Cerebellar nuclear complex (tissue), 1 donor: ENCODE results near the gene HPN.
A peak's percentile ranks its signal among the peaks of the same experiment; 100 is the strongest.
"Not testable (repeated sequence)": the region's sequence is repeated elsewhere in the genome, so short reads cannot be mapped to it uniquely, and the experiment has no call there.

Experiments used
- DNase-seq, 2 experiments: peaks; one replicate each; lab custom pipeline; 2025; lab: John Stamatoyannopoulos, UW

The HPN gene

GRCh38 chr19:35083691-35084508, 42.4 kb downstream of the HPN start:
- no peak for DNase-seq

DNA sequence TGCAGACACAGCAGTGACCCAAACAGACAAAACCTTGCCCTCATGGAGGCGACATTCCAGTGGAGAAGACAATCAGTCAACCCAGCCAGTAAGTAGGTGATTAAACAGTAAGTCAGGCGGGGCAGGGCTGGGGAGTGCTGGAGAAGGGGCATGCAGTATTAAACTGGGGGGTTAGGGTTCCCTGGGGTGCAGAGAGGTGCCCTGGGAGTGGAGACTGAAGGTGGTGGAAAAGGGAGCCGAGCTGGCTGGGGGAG, 42.9 kb downstream of the HPN start:
- no peak for DNase-seq

GRCh38 chr19:35085947-35086346, 44.4 kb downstream of the HPN start:
- no peak for DNase-seq

- no peak for DNase-seq
Observed at GRCh38 chr19:35086455-35086854, 44.9 kb downstream of the HPN start.

DNA sequence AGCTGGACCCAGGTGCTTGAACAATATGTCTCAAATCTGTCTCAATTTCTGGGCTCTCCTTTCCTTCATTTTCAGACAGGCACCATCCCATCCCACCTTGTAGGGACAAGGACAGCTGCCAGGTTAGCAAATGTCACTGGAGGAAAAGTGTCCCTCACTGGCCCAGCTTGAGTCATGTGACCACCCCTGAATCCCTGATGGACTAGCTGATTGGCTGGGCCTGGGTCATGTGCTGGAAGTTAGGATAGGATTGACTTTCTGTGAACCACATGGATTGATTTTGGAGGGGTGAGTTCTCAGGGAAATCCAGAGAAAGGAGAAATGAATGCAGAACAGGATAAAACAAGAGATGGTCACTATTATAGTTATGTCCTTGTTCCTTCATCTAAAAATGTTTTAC, 45.9 kb downstream of the HPN start:
- no peak for DNase-seq

GRCh38 chr19:35088131-35088913, 46.8 kb downstream of the HPN start:
- no peak for DNase-seq

DNA sequence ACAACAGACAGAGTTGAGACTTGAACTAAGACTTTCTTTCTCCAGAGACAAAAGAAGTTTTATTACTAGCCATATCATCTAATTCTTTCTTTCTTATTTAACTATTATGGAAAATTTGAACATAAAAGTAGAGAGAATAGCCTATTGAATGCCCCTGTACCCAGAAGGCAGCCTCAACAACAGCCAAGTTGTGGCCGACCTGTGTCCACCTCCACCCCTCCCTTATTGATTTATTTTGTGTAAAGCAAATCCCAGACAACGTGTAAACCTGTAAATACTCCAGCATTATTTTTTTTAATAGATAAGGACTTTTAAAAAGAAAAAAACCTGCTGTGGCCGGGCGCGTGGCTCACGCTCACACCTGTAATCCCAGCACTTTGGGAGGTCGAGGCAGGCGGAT, 48.0 kb downstream of the HPN start:
- DNase-seq: no peak

GRCh38 chr19:35090160-35090505, 48.6 kb downstream of the HPN start:
- no peak for DNase-seq

DNA sequence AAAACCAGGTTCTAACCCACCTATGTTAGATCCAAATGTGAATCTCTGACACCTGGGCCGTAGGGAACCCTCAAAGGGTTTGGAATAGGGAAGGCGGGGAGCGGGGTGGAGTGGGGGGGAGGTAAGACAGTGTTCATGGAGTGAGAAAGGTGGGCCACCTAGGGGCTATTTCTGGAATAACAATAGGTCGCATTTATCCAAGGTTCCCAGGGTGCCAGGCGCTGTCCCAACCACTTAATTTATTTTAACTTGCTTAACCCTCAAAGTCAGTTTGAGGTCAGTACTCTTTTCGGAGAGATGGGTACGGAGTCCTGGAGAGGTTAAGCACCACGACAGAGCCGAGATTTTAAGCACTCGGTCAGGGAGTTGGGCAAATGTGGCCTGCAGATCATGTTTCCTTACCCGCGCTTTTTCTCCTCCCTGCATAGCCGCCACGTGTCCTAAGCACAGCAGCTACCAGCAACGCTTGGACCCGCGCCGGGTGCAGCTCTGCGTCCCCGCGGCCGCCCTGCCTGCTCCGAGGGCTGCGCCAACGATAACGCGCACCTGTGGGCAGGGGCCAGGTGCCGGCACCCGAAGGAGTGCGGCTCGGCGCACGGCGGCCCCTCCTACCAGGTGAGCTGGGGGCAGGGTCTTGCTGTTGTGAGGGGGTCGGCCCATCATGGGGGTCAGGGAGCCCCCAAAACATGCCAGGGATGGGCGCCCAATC, 49.1 kb downstream of the HPN start:
- DNase-seq: no peak

DNA sequence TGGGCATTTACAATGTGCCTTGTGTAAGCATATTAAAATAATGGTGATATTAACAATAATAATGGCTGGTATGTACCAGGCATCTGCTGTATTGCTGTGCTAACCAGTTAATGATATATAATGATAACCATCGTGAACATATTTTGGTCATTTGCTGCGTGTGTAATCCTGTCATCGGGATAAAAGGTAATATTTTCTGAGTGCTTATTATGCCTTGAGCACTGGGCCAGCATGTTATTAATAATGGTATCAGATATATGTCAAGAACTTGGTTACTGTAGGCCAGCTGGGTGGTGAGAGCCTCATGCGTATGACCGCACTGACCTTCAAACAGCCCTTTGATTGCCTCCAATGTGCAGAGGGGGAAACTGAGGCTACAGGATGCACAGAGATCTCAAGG, 51.9 kb downstream of the HPN start:
- DNase-seq: no peak

- no peak for DNase-seq
Observed at GRCh38 chr19:35093941-35094647, 52.6 kb downstream of the HPN start.

- no peak for DNase-seq
Observed at GRCh38 chr19:35094656-35095055, 53.1 kb downstream of the HPN start.

- peak; percentile 89 to 97 for DNase-seq
Observed at GRCh38 chr19:35095667-35096368, 54.3 kb downstream of the HPN start.

DNA sequence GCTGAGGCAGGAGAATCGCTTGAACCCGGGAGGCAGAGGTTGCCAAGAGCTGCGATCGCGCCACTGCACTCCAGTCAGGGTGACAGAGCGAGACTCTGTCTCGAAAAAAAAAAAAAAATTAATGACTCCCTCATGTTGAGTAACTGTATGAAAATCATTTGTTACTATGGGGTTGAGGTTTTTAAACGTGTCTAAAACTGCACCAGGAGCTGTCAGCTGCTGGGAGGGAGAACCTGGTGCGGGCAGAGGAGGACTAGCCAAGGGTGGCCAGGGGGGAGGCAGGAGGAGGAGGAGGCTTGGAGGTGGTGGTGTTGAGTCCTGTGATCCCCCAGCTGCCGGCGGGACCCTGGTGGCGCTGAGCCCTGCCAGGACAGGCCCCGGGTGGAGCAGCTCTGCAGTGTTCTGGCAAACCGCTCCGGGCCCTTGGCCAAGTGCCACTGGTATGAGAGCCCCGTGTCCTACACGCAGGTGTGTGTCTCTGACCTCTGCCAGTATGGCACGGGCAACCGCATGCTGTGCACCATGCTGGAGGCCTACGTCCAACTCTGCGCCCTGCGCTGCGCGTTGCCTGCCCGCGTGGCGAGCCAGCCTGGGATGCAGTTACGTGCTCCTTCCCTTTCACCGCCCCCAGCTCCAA, 57.0 kb downstream of the HPN start:
- no peak for DNase-seq

- DNase-seq: no peak
Observed at GRCh38 chr19:35099155-35099896, 57.8 kb downstream of the HPN start.

- DNase-seq: no peak
Observed at GRCh38 chr19:35099897-35100275, 58.4 kb downstream of the HPN start.

GRCh38 chr19:35100588-35101533, 59.3 kb downstream of the HPN start:
- DNase-seq: no peak

DNA sequence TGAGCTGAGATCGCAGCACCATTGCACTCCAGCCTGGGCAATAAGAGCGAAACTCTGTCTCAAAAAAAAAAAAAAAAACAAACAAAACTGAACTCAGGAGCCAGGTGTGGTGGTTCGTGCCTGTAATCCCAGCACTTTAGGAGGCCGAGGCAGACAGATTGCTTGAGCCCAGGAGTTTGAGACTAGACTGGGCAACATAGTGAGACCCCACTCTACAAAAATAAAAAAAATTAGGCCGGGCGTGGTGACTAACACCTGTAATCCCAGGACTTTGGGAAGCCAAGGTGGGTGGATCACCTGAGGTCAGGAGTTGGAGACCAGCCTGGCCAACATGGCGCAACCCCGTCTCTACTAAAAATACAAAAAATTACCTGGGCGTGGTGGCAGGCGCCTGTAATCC, 60.4 kb downstream of the HPN start:
- DNase-seq: not testable (repeated sequence)

DNA sequence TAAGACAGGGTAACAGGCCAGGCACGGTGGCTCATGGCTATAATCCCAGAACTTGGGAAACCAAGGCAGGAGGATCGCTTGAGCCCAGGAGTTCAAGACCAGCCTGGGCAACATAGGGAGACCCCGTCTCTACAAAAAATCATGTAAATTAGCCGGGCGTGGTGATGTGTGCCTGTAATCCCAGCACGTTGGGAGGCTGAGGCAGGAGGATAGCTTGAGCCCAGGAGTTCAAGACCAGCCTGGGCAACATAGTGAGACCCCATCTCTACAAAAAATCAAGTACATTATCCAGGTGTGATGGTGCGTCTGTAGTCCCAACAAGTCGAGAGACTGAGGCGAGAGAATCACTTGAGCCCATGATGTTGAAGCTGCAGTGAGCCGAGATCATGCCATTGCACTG, 62.1 kb downstream of the HPN start:
- DNase-seq: not testable (repeated sequence)

DNA sequence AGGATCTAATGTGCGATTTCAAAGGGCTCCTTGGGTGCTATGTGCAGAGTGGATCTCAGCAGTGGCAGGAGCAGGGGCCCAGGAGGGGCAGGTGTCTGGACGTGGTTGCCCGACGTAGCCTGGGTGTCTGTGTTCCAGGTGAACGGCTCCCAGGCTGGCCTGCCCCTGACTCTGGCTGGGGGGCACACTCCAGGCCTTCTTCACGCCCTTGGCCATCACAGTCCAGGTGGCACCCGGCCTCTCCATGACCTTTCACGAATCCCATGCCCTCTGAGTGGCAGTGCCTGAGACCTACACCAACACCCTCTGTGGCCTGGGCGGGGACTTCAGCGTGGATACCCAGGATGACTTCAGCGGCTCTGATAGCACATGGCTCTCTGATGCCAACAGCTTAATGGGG, 62.8 kb downstream of the HPN start:
- no peak for DNase-seq
